Muscle of arm (tissue), 12 donors: ENCODE measurements around the gene NFATC2. TPM values are rescaled to one million over a fixed set of nuclear protein-coding genes. Genes with fewer than 3 reads are reported as not detected.
"Not testable (repeated sequence)": the region's sequence is repeated elsewhere in the genome, so short reads cannot be mapped to it uniquely, and the experiment has no call there.

ENCODE experiments used
- DNase-seq: peaks from one replicate; pipeline ENCODE4 v3.0.0-alpha.2; 2013
- polyA plus RNA-seq, 12 donors: library from polyadenylated mRNA; unstranded; fragments of 120-200 nt; gene quantifications; one replicate each; pipeline ENCODE4 v1.2.1, GENCODE V29; 2013; ENCODE audit not compliant: insufficient read length in 12 of 12

Gene NFATC2
- polyA plus RNA-seq, 12 donors: 4.4 to 12.9 (median 5.9) TPM; not detected in 1

- DNase-seq: no peak
Observed at GRCh38 chr20:51540580-51540979, 1.9 kb downstream of the NFATC2 start.

DNA sequence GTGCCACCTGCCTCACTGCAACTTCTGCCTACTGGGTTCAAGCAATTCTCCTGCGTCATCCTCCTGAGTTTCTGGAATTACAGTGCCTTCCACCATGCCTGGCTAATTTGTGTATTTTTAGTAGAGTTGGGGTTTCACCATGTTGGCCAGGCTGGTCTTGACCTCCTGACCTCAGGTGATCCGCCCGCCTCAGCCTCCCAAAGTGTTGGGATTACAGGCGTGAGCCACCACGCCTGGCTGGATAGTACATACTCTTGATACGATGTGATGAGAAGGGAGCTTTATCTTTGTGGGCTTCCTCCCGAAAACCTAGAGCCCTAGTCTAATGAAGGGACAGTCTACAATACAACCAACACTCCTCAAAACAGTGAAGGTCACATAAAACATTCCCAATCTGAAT lies 2.4 kb downstream of the NFATC2 start:
- DNase-seq: not testable (repeated sequence)

DNA sequence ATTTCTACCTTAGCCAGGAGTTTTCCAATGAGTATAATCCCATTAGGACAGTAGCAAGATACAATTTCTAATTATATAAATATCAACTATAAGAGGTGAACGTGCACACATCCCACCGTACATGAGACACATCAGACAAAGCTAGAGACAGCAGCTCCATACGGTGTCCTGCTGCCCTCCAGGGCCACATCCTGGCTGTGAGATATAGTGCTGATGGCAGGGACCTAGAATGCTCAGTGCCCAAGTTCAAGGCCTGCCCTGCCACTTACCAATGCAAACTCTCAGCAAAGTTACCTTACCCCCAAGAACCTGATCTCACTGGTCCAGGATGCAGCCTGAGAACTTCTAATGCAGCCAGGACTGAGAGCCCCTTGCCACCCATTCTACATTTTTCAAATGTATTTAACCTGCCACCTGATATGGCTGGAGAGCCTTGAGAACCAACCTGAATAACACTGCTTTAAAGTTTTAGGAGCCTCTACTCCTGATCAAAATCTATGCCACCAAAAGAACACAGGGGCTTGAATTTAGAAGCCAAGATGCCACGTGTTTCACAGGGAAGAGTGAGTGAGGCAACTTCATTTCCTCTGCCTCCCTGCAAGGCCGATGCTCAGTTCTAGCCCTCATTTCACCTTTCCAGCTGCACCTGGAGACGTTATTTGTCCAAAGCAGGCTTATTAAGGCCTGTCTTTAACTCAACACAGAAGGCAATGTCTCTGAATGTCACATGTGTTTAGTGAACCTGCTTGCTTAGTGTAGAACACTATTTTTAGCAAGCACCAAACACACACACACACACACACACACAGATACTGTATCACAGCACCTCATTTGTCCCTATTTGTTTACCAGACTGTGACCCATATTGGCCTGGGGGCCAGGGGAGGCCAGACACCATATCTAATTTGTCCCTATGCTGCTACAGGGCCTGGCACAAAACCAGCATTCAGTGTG lies 6.1 kb downstream of the NFATC2 start:
- no peak for DNase-seq

DNA sequence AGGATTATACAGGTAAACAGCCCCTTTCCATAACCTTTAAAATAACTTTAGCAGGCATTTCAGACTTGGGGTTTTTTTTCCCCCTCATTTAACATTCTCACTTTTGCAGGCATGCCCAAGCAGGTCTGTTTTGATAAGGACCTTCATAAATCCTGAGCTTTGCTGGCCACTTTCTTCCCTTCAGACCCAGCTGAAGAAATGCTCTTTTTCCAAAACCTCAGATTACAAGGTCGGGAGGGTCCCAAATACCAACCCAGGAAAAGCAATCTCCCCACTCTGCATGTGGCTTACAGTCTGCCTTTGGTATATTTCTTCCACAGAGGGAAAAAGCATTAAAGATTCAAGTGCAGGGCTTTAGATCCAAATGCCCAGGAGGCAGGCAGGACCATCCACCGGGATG lies 6.8 kb downstream of the NFATC2 start:
- DNase-seq: no peak

DNA sequence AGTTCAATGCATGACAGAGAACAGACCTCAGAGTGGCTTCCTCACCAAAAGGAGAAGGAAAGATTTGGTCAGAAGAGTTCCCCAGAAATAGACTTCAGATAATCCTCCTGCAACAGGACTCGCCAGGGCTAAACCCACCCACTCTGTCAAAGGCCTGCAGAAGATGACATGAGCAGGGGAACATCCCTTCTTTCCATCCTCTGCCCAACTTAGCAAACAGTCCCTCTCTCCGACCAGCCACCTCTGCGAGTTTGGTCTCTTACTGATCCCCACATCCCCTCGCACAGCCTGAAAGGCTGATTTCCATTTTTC lies 7.5 kb downstream of the NFATC2 start:
- DNase-seq: no peak

DNA sequence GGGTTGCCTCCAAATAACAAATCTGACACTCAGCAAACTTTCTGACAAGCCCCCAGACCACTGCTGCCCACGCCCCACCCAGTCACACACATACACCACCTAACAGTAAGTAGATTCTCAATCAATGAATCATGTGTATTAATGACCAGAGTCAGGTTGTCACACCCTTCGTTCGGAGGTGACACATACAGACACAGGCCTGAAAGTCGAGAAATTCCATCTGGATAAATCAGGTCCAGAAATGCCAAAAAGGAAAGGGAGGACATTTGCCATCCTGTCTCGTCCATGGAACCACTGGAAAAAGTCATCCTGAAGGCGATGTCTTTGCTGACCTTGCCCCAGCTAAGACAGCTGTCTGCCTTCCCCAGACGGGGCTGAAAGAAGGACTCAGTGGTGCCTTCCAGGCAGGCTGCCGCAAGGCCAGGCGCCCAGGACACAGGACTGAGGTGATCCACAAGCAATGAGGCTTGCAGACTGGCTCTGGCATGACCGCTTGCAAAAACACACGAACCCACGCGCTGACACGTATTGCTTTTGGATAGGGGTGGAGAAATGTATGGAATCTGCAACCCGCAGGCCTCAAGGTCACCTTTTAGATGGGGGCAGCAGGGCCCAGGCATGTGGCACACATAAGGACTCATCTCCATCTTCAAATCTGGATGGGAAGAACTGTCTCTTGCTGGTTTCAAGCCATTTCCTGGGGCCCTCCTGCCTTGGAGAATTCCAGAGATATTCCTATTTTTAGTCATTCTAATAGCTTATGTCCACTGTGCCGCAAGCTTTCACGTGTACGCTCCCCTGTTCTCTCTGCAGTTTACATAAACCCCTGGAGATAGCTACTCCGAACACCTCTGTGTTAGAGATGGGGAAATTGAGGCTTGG lies 9.0 kb downstream of the NFATC2 start:
- no peak for DNase-seq

GRCh38 chr20:51532577-51533191 lies 9.8 kb downstream of the NFATC2 start:
- DNase-seq: no peak

GRCh38 chr20:51531712-51532456 lies 10.6 kb downstream of the NFATC2 start:
- no peak for DNase-seq

GRCh38 chr20:51531141-51531710 lies 11.3 kb downstream of the NFATC2 start:
- DNase-seq: no peak

- no peak for DNase-seq
Observed at GRCh38 chr20:51529758-51530157, 12.8 kb downstream of the NFATC2 start.

DNA sequence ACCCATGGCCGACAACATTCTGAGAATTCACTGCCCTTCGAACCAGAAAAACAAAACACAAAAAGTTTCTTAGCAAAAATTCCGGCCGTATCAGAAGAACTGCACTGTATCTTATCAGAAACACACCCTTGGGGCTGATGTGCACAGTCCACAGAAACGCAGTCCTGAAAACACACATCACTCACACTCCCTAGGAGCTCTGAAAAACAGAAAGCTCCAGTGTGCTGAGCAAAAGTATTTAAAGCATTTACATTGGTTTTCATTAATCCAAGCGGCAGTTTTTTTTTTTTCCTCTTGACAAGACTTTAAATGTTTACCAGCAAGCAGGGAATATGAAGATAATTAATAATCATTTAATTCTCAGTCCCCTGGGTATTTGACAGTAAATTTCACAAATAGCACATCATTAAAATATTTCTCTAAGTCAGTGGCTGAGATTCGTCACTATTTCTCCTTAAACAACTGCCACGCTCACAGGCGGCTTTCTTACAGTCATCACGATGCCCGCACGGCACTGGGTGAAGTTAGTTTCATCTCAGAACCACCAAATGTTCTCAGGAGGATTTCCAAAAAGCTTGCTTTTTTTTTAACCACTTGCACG lies 13.3 kb downstream of the NFATC2 start:
- no peak for DNase-seq

DNA sequence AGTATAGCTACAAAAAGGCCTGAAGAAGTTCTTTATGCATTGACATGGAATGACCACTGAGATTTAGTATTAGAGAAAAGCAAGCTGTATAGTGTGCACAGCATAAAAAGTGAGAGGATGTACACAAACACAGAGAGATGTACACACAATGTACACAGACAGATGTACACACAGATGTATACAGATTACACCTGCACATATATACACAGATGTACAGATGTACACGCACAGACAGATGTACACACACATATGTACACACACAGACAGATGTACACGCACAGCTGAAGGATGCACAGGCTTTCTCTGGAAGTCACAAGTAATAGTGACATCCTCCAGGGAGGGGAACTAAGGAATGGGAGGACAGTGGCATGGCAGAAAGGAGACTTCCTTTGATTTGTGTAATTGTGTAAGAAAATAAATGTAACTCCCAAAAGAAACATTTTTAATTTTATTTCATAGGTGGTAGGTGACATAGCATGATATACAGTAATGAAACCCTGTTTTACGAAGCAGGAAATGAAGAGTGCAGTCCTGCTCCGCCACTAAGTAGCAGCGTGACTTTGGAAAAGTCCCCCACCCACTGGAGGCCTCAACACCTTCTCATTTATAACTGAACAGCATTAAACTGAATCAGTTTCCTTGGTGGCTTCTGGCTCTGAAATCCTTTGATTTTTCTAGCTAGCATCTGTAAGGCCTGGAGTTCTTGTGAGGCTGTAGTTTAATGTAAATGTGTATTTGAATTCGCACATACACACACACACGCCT lies 14.1 kb downstream of the NFATC2 start:
- no peak for DNase-seq

DNA sequence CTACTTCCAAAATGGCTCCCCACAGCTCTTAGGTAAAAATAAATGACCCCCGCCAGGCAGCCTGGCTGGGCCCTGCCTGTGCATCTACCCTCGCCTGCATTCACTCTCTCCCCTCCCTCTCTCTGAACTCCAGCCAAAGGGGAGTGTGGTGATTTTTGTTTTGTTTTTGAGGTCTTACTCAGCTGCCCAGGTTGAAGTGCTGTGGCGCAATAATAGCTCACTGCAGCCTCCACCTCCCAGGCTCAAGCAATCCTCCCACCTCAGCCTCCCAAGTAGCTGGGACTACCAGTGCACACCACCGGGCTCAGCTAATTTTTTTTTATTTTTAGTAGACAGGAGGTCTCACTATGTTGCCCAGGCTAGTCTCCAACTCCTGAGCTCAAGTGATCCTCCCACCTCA lies 15.8 kb downstream of the NFATC2 start:
- DNase-seq: no peak

DNA sequence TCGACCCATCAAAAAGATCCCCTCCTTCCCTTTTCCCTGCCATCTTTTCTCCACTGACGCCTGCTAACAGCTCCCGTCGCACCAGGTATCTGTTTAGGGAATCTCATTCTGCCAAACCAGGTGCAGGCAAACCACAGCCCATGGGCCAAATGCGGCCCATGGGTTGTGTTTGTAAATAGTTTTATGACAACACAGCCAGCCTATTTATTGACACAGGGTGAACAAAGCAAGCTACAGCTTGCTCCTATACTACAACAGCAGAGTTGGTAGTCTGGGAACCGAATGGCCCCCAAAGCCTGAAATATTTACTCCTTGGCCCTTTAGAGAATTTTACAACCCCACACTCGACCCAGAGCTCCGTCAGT lies 16.4 kb downstream of the NFATC2 start:
- no peak for DNase-seq

GRCh38 chr20:51525241-51526105 lies 17.0 kb downstream of the NFATC2 start:
- DNase-seq: no peak

DNA sequence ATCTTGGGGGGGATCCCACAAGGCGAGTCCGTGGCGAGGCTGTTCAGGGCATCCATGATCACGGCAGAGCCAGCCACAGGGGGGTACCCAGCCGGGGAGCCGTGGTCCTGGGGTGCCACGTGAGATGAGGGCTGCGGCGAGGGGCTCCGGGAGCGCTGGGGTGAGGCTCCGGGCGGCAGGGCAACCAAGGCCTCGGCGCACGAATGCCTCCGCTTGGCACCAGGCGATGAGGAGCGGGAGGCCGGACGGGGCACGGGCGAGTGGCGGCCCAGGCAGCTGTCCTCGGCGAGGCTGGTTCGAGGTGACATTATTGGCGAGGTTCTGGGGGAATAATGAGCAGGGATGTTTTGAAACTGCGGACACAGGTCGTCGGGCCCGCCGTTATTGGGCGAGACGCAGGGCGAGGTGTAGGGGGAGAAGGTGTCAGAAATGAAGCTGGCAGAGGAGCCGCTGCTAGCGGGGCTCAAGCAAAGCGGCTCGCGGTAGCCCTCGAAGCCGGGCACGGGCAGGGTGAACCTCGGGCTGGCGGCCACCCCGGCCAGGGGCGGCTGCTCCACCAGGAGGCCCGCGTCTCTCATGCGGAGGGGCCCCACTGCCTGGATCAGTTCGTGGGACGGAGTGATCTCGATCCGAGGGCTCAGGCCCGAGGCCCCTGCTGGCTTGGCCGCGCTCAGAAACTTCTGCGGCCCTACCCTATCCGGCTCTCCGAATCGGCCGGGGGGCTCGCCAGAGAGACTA lies 19.1 kb downstream of the NFATC2 start:
- DNase-seq: no peak

DNA sequence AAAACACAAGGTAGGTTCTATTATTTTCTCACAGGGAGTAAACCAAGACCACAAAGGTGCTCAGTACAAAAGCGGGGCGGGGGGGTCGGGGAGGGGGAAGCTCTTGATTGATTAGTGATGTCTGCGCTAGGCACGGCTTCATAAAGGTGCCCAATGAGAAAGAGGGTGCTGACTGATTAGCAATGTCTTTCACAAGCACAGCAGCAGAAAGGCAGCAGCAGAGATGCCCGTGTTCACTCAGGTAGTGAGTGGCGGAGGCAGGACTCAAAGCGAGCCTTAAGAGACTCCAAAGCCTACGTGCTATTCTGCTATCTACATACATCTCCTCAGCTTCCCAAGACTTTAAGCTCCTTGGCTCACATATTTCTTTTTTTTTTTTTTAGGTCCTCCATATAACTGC lies 20.3 kb downstream of the NFATC2 start:
- no peak for DNase-seq

DNA sequence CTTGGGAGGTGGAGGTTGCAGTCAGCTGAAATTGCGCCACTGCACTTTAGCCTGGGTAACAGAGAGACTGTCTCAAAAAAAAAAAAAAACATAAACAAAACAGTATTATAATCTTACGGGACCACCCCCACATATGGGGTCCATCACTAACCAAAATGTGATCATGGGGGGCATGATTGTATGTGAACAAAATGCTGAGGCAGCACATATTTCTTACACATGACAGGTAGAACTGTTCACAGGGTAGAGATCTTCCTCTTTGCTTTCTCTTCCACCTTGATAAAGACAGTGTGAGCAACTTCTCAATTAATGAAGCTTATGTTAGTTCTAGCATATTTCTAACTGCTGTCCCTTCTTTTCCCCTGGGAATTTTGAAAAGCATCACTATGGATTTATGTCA lies 24.7 kb downstream of the NFATC2 start:
- no peak for DNase-seq
